Measurements from ENCODE around the gene BARX2. TPM values are rescaled to one million over a fixed set of nuclear protein-coding genes. Genes with fewer than 3 reads are reported as not detected.

The BARX2 gene
- total RNA-seq, 2 experiments from 2014 or later: not detected

DNA sequence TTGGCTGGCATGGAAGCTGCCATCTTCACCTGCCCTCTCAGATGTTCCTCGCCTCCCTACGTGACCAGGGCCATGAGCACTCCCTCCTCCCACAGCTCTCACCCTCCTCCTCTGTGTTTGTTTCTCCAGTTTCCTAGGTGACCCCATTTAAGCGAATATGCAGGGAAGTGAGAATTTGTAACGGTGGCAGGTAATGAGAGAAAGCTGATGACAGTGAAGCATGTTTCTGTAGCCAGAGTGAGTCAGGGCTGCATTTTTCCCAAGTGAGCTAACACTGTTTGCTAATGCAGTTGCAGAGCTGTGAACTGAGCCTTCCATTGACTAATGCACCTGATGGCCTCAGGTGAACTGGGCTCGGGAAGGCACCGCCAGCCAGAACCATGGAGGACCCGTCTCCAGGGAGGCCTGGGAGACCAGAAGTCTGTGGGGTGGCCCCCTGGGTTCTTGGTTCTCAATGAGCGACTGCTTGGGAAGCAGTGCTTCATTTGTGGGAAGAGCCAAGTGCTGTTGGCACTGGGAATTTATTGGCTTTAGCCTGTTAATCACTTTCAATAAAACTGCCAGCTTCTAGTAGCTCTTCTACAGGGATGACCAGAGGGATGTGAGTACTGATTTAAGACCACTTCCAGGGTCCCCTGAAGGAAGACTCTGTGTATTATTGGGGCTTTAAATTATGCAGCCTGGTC, 64.5 kb downstream of the BARX2 start:
- POLR2A ChIA-PET: interaction anchor here (0.6 kb wide), 1 partner anchor 1564 kb away, joined by 3 read pairs; no protein-coding TSS in a partner anchor
- peaks cover 4% of the 10 kb centered on the region for H3K4me1 Mint-ChIP-seq (ENCODE audit: low read depth)

DNA sequence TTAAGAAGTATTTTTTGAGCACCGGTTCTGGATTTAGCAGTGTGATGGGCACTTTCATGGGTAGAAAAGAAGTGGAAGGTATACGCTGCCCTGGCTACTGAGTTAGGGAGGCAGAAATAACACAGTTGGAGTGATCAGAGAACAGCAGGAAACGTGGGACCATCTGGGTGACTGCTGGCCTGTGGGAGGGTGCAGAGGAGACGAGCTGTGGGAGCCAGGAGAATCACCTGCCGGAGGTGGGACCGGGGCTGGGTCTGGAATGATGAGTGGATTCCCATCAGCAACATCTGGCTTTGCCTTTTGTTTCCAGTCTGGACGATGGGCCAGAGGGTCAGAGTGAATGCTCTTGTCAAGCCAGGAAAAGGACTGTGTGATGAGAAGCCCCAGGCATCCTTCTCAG, 66.5 kb downstream of the BARX2 start:
- Mint-ChIP-seq H3K27ac (no peak overlapping the region), H3K4me1 (ENCODE audit: low read depth) (peaks cover 4% of the 10 kb centered on the region), H3K27me3 (no peaks in the 10 kb centered on the region), H3K36me3 (ENCODE audit: low read depth) (no peaks in the 10 kb centered on the region), H3K9me3 (no peaks in the 10 kb centered on the region), H3K4me3 (no peak overlapping the region)
- intact Hi-C loops (cut with micrococcal nuclease): no loop called here
- TF ChIP-seq, protein P1, sequence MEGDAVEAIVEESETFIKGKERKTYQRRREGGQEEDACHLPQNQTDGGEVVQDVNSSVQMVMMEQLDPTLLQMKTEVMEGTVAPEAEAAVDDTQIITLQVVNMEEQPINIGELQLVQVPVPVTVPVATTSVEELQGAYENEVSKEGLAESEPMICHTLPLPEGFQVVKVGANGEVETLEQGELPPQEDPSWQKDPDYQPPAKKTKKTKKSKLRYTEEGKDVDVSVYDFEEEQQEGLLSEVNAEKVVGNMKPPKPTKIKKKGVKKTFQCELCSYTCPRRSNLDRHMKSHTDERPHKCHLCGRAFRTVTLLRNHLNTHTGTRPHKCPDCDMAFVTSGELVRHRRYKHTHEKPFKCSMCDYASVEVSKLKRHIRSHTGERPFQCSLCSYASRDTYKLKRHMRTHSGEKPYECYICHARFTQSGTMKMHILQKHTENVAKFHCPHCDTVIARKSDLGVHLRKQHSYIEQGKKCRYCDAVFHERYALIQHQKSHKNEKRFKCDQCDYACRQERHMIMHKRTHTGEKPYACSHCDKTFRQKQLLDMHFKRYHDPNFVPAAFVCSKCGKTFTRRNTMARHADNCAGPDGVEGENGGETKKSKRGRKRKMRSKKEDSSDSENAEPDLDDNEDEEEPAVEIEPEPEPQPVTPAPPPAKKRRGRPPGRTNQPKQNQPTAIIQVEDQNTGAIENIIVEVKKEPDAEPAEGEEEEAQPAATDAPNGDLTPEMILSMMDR (IDR thresholded peaks at IDR 0.05): no peak
- no peak for ATAC-seq
- ChIA-PET POLR2A (no interaction called here), CTCF (no interaction called here)
- no peak for DNase-seq

More for the DNA sequence above, 64.5 kb downstream of the BARX2 start:
- CTCF ChIA-PET: interaction anchor here (0.7 kb wide), 1 partner anchor 22 kb away, joined by 3 read pairs; no protein-coding TSS in a partner anchor
- no peak overlapping the region for H3K4me3 Mint-ChIP-seq
- ATAC-seq (no peak), DNase-seq (no peak)
- H3K9me3 Mint-ChIP-seq: no peaks in the 10 kb centered on the region
- H3K27me3 Mint-ChIP-seq: no peaks in the 10 kb centered on the region
- H3K36me3 Mint-ChIP-seq (ENCODE audit: low read depth): no peaks in the 10 kb centered on the region
- intact Hi-C loops (cut with micrococcal nuclease): no loop called here
- no peak overlapping the region for H3K27ac Mint-ChIP-seq
- TF ChIP-seq, protein P1 (IDR thresholded peaks at IDR 0.05): no peak

DNA sequence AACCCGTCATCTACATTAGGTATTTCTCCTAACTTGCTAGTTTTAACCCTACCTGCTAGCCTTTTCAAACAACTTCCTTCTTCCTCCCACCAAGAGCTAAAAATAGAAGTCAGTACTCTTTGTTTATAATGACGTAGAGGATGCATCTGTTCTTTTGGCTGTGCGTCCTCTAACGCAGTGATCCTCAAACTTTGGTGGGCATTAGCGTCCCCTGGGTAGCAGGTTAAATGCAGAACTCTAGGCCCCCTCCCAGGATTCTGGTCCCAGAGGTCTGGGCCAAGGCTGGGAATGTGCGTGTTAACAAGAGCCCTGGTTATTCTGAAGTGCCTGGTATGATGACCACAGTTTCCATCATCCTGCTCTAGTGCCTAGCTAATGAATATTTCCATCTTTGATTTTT, 67.6 kb downstream of the BARX2 start:
- Mint-ChIP-seq H3K36me3 (ENCODE audit: low read depth) (no peaks in the 10 kb centered on the region), H3K4me3 (no peak overlapping the region), H3K4me1 (ENCODE audit: low read depth) (peaks cover 4% of the 10 kb centered on the region), H3K9me3 (no peaks in the 10 kb centered on the region), H3K27ac (no peak overlapping the region), H3K27me3 (no peaks in the 10 kb centered on the region)
- DNase-seq (no peak), ATAC-seq (no peak)
- intact Hi-C loops (cut with micrococcal nuclease): no loop called here
- TF ChIP-seq, protein P1 (IDR thresholded peaks at IDR 0.05): no peak
- POLR2A ChIA-PET: no interaction called here
- CTCF ChIA-PET: interaction anchor here (0.6 kb wide), 1 partner anchor 75 kb away, joined by 3 read pairs; no protein-coding TSS in a partner anchor

DNA sequence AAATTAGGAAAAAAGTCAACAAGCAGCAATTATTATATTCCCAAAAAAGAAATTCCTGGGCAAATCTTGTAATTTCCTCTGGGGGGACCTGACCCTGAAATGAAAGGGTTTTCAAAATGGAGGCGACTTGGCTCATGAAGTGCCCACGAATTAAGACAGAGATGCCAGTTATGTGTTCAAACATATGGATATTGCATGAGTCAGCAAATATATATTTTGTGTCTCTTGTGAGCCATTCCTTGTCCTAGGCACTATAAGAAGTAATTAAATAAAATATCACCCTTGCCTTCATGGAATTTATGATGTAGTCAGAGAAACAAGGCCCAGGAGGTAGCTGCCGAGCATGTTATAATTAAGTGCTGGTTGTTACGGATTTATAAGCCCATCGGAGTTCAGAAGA, 68.6 kb downstream of the BARX2 start:
- Mint-ChIP-seq H3K4me3 (no peak overlapping the region), H3K27ac (no peak overlapping the region), H3K36me3 (ENCODE audit: low read depth) (no peaks in the 10 kb centered on the region), H3K9me3 (no peaks in the 10 kb centered on the region), H3K4me1 (ENCODE audit: low read depth) (peaks cover 4% of the 10 kb centered on the region), H3K27me3 (no peaks in the 10 kb centered on the region)
- TF ChIP-seq, protein P1 (IDR thresholded peaks at IDR 0.05): no peak
- ChIA-PET POLR2A (no interaction called here), CTCF (interaction anchor here (0.7 kb wide), 1 partner anchor 175 kb away, joined by 3 read pairs; no protein-coding TSS in a partner anchor)
- DNase-seq (no peak), ATAC-seq (no peak)
- intact Hi-C loops (cut with micrococcal nuclease): no loop called here

DNA sequence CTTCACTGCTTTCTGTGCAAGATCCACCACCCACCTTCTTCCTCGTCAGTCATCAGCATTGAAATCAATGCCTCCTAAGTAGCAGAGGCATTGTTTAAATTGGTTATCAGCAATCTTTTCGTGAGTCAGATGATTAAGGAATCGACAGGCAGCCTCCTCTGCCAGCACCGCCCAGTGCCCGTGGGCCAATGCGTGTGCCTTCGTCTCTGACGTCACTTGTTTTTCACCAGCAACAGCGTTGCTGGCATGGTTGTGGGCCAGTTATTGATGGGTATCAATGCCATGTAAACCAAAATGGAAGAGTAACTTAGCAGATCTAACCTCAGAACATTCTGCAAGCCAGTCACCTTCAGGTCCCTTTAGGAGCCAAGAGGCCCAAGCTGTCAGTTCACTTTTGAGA, 69.6 kb downstream of the BARX2 start:
- DNase-seq (no peak), ATAC-seq (no peak)
- Mint-ChIP-seq H3K27me3 (no peaks in the 10 kb centered on the region), H3K4me3 (no peak overlapping the region), H3K36me3 (ENCODE audit: low read depth) (no peaks in the 10 kb centered on the region), H3K4me1 (ENCODE audit: low read depth) (peaks cover 4% of the 10 kb centered on the region), H3K9me3 (no peaks in the 10 kb centered on the region), H3K27ac (no peak overlapping the region)
- TF ChIP-seq, protein P1 (IDR thresholded peaks at IDR 0.05): no peak
- intact Hi-C loops (cut with micrococcal nuclease): no loop called here
- CTCF ChIA-PET: no interaction called here
- POLR2A ChIA-PET: no interaction called here
